GM23248 (cell line): ENCODE results near the gene EPM2A.

Source experiments
- EZH2 ChIP-seq: fragments of 200-600 bp; sonication (generic); IDR thresholded peaks from 2 replicates; pipeline ENCODE4 v1.6.1; 2018; ENCODE audit warnings: antibody characterized with exemption, mild to moderate bottlenecking; ENCODE audit not compliant: insufficient read depth, poor library complexity, severe bottlenecking
- EZH2phosphoT487 ChIP-seq: fragments of 200-600 bp; sonication (generic); IDR thresholded peaks from 2 replicates; pipeline ENCODE4 v1.6.1; 2018; ENCODE audit warnings: antibody characterized with exemption, moderate library complexity, mild to moderate bottlenecking, low read depth; ENCODE audit not compliant: insufficient read depth

GRCh38 chr6:145707397-145707796, 27.9 kb downstream of the EPM2A start:
- TF ChIP-seq EZH2phosphoT487 (no peak), EZH2 (no peak)
